IMR-90 (cell line): ENCODE results near the gene WWP2. TPM values are rescaled to one million over a fixed set of nuclear protein-coding genes. Genes with fewer than 3 reads are reported as not detected.
"Not testable (repeated sequence)": the region's sequence is repeated elsewhere in the genome, so short reads cannot be mapped to it uniquely, and the experiment has no call there.

Experiments used
- ATAC-seq: fragments of 200-7000 bp; cut with Tn5 transposase; 2 replicates; pipeline ENCODE4 v1.9.1; 2020; ENCODE audit warnings: low read depth, mild to moderate bottlenecking, moderate library complexity
- BruUV-seq: library from RNA; stranded (reverse); fragments of 400-500 nt; replicated peaks from 2 replicates; lab custom pipeline; 2021; lab: Mats Ljungman, UMichigan
- CTCF ChIA-PET: fragments of 300-600 bp; formaldehyde crosslinking; extraction: SDS; loops from one replicate; lab custom pipeline; 2021; ENCODE audit warnings: antibody characterized with exemption; lab: Yijun Ruan, JAX
- POLR2A ChIA-PET: fragments of 300-600 bp; sonication (Branson Sonifier 250); formaldehyde crosslinking; loops from one replicate; lab custom pipeline; 2022; ENCODE audit warnings: antibody characterized with exemption; ENCODE audit not compliant: unreplicated experiment; lab: Charles Lee
- DNase-seq: peaks from one replicate; pipeline ENCODE4 v3.0.0; 2013
- H2AFZ ChIP-seq: replicated peaks from 2 replicates; pipeline ENCODE3; 2013; ENCODE audit warnings: low read length, mild to moderate bottlenecking; ENCODE audit not compliant: poor library complexity
- H2AK5ac ChIP-seq: 2 replicates; pipeline ENCODE4 v1.6.1; 2013; ENCODE audit warnings: low read depth, low read length, inconsistent platforms
- H2AK9ac ChIP-seq: replicated peaks from 2 replicates; pipeline ENCODE3; 2013; ENCODE audit warnings: mild to moderate bottlenecking, low read depth, low read length, moderate library complexity; ENCODE audit not compliant: poor library complexity
- H2BK120ac ChIP-seq: 2 replicates; pipeline ENCODE4 v1.6.1; 2013; ENCODE audit warnings: low read depth, low read length, inconsistent platforms
- H2BK15ac ChIP-seq: 3 replicates; pipeline ENCODE4 v1.6.1; 2013; ENCODE audit warnings: low read depth, low read length, inconsistent platforms
- H2BK20ac ChIP-seq: 2 replicates; pipeline ENCODE4 v1.6.1; 2013; ENCODE audit warnings: low read depth, mild to moderate bottlenecking, inconsistent platforms, low read length, moderate library complexity
- H2BK5ac ChIP-seq: 2 replicates; pipeline ENCODE4 v1.6.1; 2013; ENCODE audit warnings: mild to moderate bottlenecking, low read depth, low read length, inconsistent platforms; ENCODE audit not compliant: poor library complexity, severe bottlenecking
- H3K14ac ChIP-seq: replicated peaks from 2 replicates; pipeline ENCODE4 v1.6.1; 2013; ENCODE audit warnings: low read depth, low read length, inconsistent platforms
- H3K18ac ChIP-seq: 2 replicates; pipeline ENCODE4 v1.6.1; 2013; ENCODE audit warnings: low read depth, low read length, control low read depth
- H3K23ac ChIP-seq: 2 replicates; pipeline ENCODE4 v1.6.1; 2013; ENCODE audit warnings: low read depth, low read length, inconsistent platforms
- H3K27ac ChIP-seq: 2 replicates; pipeline ENCODE4 v1.5.1; 2013; ENCODE audit warnings: mild to moderate bottlenecking, control low read depth, low read length; ENCODE audit not compliant: insufficient read depth
- H3K27me3 ChIP-seq: 2 replicates; pipeline ENCODE4 v1.6.1; 2013; ENCODE audit warnings: low read length; ENCODE audit not compliant: control insufficient read depth, insufficient read depth
- H3K36me3 ChIP-seq: 2 replicates; pipeline ENCODE4 v1.6.1; 2013; ENCODE audit warnings: low read length, mixed read lengths; ENCODE audit not compliant: control insufficient read depth, insufficient read depth
- H3K4ac ChIP-seq: 2 replicates; pipeline ENCODE4 v1.6.1; 2013; ENCODE audit warnings: low read depth, low read length, inconsistent platforms
- H3K4me1 ChIP-seq: 2 replicates; pipeline ENCODE4 v1.6.1; 2013; ENCODE audit warnings: low read length, mixed read lengths; ENCODE audit not compliant: control insufficient read depth, insufficient read depth
- H3K4me2 ChIP-seq: 2 replicates; pipeline ENCODE4 v1.6.1; 2013; ENCODE audit warnings: low read depth, mild to moderate bottlenecking, control low read depth, low read length, moderate library complexity
- H3K4me3 ChIP-seq: 2 replicates; pipeline ENCODE4 v1.5.1; 2013; ENCODE audit warnings: low read depth, mild to moderate bottlenecking, control low read depth, low read length, moderate library complexity; ENCODE audit not compliant: insufficient read depth
- H3K56ac ChIP-seq: 2 replicates; pipeline ENCODE4 v1.6.1; 2013; ENCODE audit warnings: low read length, inconsistent platforms; ENCODE audit not compliant: insufficient read depth; ENCODE audit errors: extremely low read depth
- H3K79me1 ChIP-seq, 2 experiments: 2 replicates each; pipeline ENCODE4 v1.6.1; 2013; ENCODE audit warnings: low read length in 2 of 2, inconsistent platforms in 1 of 2, low read depth in 1 of 2
- H3K9ac ChIP-seq: 2 replicates; pipeline ENCODE4 v1.6.1; 2013; ENCODE audit warnings: low read depth, low read length, control low read depth
- H3K9me1 ChIP-seq: 2 replicates; pipeline ENCODE4 v1.6.1; 2013; ENCODE audit warnings: low read length, inconsistent platforms; ENCODE audit not compliant: insufficient read depth
- H3K9me3 ChIP-seq: 2 replicates; pipeline ENCODE4 v1.6.1; 2013; ENCODE audit warnings: low read length; ENCODE audit not compliant: control insufficient read depth, insufficient read depth
- H4K20me1 ChIP-seq: 2 replicates; pipeline ENCODE4 v1.6.1; 2013; ENCODE audit warnings: low read length, inconsistent platforms; ENCODE audit not compliant: insufficient read depth
- H4K5ac ChIP-seq: 2 replicates; pipeline ENCODE4 v1.6.1; 2013; ENCODE audit warnings: mild to moderate bottlenecking, low read depth, low read length, control low read depth
- H4K8ac ChIP-seq, 2 experiments: 2 replicates each; pipeline ENCODE4 v1.6.1; 2013; ENCODE audit warnings: low read depth in 2 of 2, low read length in 2 of 2, control low read depth in 1 of 2, inconsistent platforms in 1 of 2
- H4K91ac ChIP-seq: 2 replicates; pipeline ENCODE4 v1.6.1; 2013; ENCODE audit warnings: low read depth, low read length, inconsistent platforms; ENCODE audit not compliant: insufficient read depth
- MXI1 ChIP-seq: IDR thresholded peaks from 2 replicates; pipeline ENCODE4 v1.6.1; 2012; ENCODE audit warnings: low read depth, mild to moderate bottlenecking, low read length, moderate library complexity, borderline replicate concordance
- RCOR1 ChIP-seq: IDR thresholded peaks from 2 replicates; pipeline ENCODE4 v1.6.1; 2012; ENCODE audit warnings: mild to moderate bottlenecking, low read length, improper control_type of control experiment; ENCODE audit not compliant: insufficient replicate concordance
- SMC3 ChIP-seq: fragments of 150-350 bp; IDR thresholded peaks from 2 replicates; pipeline ENCODE4 v1.6.1; 2016; ENCODE audit warnings: low read depth, mild to moderate bottlenecking, antibody characterized with exemption, low read length, moderate library complexity
- WGBS, 2 experiments: methylation state at CpG; one replicate each; pipeline versions ENCODE4 v1.1.5 to v1.1.7; 2013; ENCODE audit warnings: missing lambda C conversion rate in 2 of 2; ENCODE audit not compliant: insufficient read length in 1 of 2; ENCODE audit errors: extremely low coverage in 2 of 2; 5-methylcytosine and 5-hydroxymethylcytosine counted together
- dilution Hi-C: fragments of 300-500 bp; cut with HindIII; formaldehyde crosslinking; loops from one replicate; pipeline ENCODE4 v1.14.3; 2018; ENCODE audit warnings: low sequenced_read_pairs; ENCODE audit not compliant: unreplicated experiment
- in situ Hi-C: fragments of 300-500 bp; cut with MboI; formaldehyde crosslinking; loops from 3 replicates; pipeline ENCODE4 v1.14.3; 2019; ENCODE audit warnings: low sequenced_read_pairs, inconsistent platforms, mixed read lengths
- intact Hi-C: fragments of 100-400 bp; cut with micrococcal nuclease; formaldehyde crosslinking; loops from 2 replicates; pipeline ENCODE4 v1.10.0; 2022
- polyA plus RNA-seq, 3 experiments: library from polyadenylated mRNA; depleted of rRNA; stranded (reverse); fragments of >200 nt; gene quantifications; 2 replicates each; pipeline ENCODE4 v1.2.3, GENCODE V29; 2012; ENCODE audit warnings: low replicate concordance in 1 of 3
- total RNA-seq: library from RNA; depleted of rRNA; stranded (reverse); fragments of >200 nt; gene quantifications from 2 replicates; pipeline ENCODE4 v1.2.3, GENCODE V29; 2012
- TF ChIP-seq, protein P1 (sequence below): fragments of 150-350 bp; IDR thresholded peaks from 2 replicates; pipeline ENCODE4 v1.6.1; 2016; ENCODE audit warnings: low read depth, mild to moderate bottlenecking, low read length, moderate library complexity, borderline replicate concordance

Gene WWP2
- total and polyA plus RNA-seq, 2 of the 4 experiments (the other 2 are of a cell fraction) = 12.7 to 13.7 TPM

DNA sequence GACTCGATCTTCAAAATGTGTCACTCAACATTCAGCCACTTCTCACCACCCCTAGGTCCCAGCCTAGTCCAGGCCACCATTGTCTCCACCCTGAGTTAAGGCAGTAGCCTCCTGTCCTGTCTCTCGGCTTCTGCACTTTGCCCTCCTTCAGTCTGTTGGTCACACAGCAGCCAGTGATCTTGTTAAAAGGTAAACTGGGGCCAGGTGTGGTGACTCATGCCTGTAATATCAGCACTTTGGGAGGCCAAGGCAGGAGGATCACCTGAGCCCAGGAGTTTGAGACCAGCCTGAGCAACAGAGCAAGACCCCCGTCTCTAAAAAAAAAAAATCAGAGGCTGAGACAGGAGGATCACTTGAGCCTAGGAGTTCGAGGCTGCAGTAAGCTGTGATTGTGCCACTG is 25.8 kb downstream of the WWP2 start:
- in situ Hi-C loops = no loop called here
- WGBS, 2 experiments = 93% methylated on average over 3 of the region's 4 CpGs; no CpG with 5 or more reads in 1 of the 2 experiments
- no TSS peak for BruUV-seq

DNA sequence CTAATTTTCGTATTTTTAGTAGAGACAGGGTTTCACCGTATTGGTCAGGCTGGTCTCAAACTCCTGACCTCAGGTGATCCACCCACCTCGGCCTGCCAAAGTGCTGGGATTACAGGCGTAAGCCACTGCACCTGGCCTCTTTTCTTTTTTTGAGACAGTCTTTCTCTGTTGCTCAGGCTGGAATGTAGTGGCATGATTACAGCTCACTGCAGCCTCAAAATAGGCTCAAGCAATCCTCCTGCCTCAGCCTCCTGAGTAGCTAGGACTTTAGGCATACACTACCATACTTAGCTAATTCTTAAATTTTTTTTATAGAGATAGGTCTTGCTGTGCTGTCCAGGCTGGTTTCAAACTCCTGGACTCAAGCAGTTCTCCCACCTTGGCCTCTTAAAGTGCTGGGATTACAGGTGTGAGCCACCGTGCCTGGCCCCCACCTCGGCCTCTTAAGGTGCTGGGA is 29.3 kb downstream of the WWP2 start:
- no CpG with 5 or more reads among the region's 6 CpGs for WGBS, 2 experiments
- H3K18ac ChIP-seq, H2BK20ac ChIP-seq, ATAC-seq, H2BK120ac ChIP-seq, H4K5ac ChIP-seq, BruUV-seq, H3K4ac ChIP-seq, H2AFZ ChIP-seq, DNase-seq, H3K4me2 ChIP-seq, POLR2A ChIA-PET, in situ Hi-C loops, H2BK5ac ChIP-seq, H4K20me1 ChIP-seq, H2AK5ac ChIP-seq, H3K79me1 ChIP-seq, H3K27me3 ChIP-seq, H3K4me1 ChIP-seq, H2BK15ac ChIP-seq, dilution Hi-C loops, intact Hi-C loops, H3K9me3 ChIP-seq, H2AK9ac ChIP-seq, H3K27ac ChIP-seq, H3K23ac ChIP-seq, H3K9me1 ChIP-seq, H4K91ac ChIP-seq, H3K4me3 ChIP-seq, H3K9ac ChIP-seq, H3K36me3 ChIP-seq, H3K14ac ChIP-seq, H3K56ac ChIP-seq, H4K8ac ChIP-seq: not testable (repeated sequence)
- CTCF ChIA-PET = interaction anchor here (0.7 to 1.5 kb wide), 2 partner anchors 9 to 139 kb away, joined by 3 to 4 read pairs; no protein-coding TSS in a partner anchor

More for the DNA sequence above, 25.8 kb downstream of the WWP2 start:
- H4K8ac ChIP-seq = no peak overlapping the region
- H3K9me1 ChIP-seq = peaks cover 4% of the 10 kb centered on the region; the same call in 1 of the 2 replicates
- H4K20me1 ChIP-seq = no peaks in the 10 kb centered on the region
- H3K27ac ChIP-seq = no peak overlapping the region
- no peak overlapping the region for H3K4me3 ChIP-seq
- no peak overlapping the region for H2AK5ac ChIP-seq
- H3K56ac ChIP-seq = no peak overlapping the region
- TF ChIP-seq SMC3 = no peak
- TF ChIP-seq, protein P1, sequence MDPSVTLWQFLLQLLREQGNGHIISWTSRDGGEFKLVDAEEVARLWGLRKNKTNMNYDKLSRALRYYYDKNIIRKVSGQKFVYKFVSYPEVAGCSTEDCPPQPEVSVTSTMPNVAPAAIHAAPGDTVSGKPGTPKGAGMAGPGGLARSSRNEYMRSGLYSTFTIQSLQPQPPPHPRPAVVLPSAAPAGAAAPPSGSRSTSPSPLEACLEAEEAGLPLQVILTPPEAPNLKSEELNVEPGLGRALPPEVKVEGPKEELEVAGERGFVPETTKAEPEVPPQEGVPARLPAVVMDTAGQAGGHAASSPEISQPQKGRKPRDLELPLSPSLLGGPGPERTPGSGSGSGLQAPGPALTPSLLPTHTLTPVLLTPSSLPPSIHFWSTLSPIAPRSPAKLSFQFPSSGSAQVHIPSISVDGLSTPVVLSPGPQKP = no peak
- TF ChIP-seq MXI1 = no peak
- no peak for TF ChIP-seq RCOR1
- no peak overlapping the region for H3K9ac ChIP-seq
- H3K4me1 ChIP-seq = no peaks in the 10 kb centered on the region
- DNase-seq = no peak
- ATAC-seq = no peak
- no peak overlapping the region for H2AK9ac ChIP-seq
- no peak overlapping the region for H3K18ac ChIP-seq
- peaks cover 0 to 9% of the 10 kb centered on the region in 2 experiments; a peak in 1 of 4 replicates for H3K79me1 ChIP-seq
- intact Hi-C loops (no loop called here), dilution Hi-C loops (no loop called here)
- CTCF ChIA-PET = interaction anchor here (1.2 kb wide), 1 partner anchor 12 kb away, joined by 8 read pairs; no protein-coding TSS in a partner anchor
- no peak overlapping the region for H3K14ac ChIP-seq
- no peak overlapping the region for H3K4me2 ChIP-seq
- H3K9me3 ChIP-seq = no peaks in the 10 kb centered on the region
- no peak overlapping the region for H4K91ac ChIP-seq
- H2BK120ac ChIP-seq = no peak overlapping the region
- H3K27me3 ChIP-seq = no peaks in the 10 kb centered on the region
- no peak overlapping the region for H3K4ac ChIP-seq
- no peak overlapping the region for H2BK20ac ChIP-seq
- H3K36me3 ChIP-seq = peaks cover 7% of the 10 kb centered on the region
- POLR2A ChIA-PET = no interaction called here
- H2BK5ac ChIP-seq = no peak overlapping the region
- no peak overlapping the region for H2BK15ac ChIP-seq
- H2AFZ ChIP-seq = no peak overlapping the region
- H4K5ac ChIP-seq = no peak overlapping the region
- H3K23ac ChIP-seq = no peak overlapping the region
